BE2C (cell line): ENCODE measurements around the gene EYS.

Experiments
- DNase-seq: peaks from one replicate; pipeline ENCODE4 v3.0.0-alpha.2; 2020
- H3K27me3 ChIP-seq: fragments of 250-450 bp; sonication (Bioruptor Pico); 2 replicates; pipeline ENCODE4 v1.5.1; 2020; ENCODE audit warnings: mild to moderate bottlenecking
- H3K36me3 ChIP-seq: fragments of 250-450 bp; sonication (Bioruptor Pico); 2 replicates; pipeline ENCODE4 v1.5.1; 2020; ENCODE audit warnings: mild to moderate bottlenecking
- H3K4me1 ChIP-seq: fragments of 250-450 bp; sonication (Bioruptor Pico); 2 replicates; pipeline ENCODE4 v1.5.1; 2020
- H3K4me3 ChIP-seq: 2 replicates; pipeline ENCODE4 v1.5.1; 2011; ENCODE audit warnings: low read depth, low read length
- H3K9me3 ChIP-seq: fragments of 250-450 bp; sonication (Bioruptor Pico); 2 replicates; pipeline ENCODE4 v1.5.1; 2020
- TF ChIP-seq, protein P1 (sequence below): IDR thresholded peaks from 2 replicates; pipeline ENCODE4 v1.5.1; 2012; ENCODE audit warnings: mild to moderate bottlenecking, low read depth, low read length

The EYS gene

DNA sequence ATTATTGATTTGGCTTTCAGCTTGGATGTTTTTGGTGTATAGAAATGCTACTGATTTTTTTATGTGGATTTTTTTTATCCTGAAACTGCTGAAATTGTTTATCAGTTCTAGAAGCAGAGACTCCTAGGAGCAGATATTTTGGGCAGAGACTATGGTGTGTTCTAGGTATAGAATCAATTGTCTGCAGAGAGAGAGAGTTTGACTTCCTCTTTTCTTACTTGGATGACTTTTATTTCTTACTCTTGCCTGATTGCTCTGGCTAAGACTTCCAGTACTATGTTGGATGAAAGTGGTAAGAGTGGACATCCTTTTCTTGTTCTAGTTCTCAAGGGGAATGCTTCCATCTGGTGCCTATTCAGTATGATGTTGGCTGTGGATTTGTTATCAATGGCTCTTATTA is 1700.8 kb downstream of the EYS start:
- no peaks in the 10 kb centered on the region for H3K27me3 ChIP-seq
- TF ChIP-seq, protein P1, sequence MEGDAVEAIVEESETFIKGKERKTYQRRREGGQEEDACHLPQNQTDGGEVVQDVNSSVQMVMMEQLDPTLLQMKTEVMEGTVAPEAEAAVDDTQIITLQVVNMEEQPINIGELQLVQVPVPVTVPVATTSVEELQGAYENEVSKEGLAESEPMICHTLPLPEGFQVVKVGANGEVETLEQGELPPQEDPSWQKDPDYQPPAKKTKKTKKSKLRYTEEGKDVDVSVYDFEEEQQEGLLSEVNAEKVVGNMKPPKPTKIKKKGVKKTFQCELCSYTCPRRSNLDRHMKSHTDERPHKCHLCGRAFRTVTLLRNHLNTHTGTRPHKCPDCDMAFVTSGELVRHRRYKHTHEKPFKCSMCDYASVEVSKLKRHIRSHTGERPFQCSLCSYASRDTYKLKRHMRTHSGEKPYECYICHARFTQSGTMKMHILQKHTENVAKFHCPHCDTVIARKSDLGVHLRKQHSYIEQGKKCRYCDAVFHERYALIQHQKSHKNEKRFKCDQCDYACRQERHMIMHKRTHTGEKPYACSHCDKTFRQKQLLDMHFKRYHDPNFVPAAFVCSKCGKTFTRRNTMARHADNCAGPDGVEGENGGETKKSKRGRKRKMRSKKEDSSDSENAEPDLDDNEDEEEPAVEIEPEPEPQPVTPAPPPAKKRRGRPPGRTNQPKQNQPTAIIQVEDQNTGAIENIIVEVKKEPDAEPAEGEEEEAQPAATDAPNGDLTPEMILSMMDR, result no peak
- H3K9me3 ChIP-seq, result peaks cover 3% of the 10 kb centered on the region; the same call in 1 of the 2 replicates

DNA sequence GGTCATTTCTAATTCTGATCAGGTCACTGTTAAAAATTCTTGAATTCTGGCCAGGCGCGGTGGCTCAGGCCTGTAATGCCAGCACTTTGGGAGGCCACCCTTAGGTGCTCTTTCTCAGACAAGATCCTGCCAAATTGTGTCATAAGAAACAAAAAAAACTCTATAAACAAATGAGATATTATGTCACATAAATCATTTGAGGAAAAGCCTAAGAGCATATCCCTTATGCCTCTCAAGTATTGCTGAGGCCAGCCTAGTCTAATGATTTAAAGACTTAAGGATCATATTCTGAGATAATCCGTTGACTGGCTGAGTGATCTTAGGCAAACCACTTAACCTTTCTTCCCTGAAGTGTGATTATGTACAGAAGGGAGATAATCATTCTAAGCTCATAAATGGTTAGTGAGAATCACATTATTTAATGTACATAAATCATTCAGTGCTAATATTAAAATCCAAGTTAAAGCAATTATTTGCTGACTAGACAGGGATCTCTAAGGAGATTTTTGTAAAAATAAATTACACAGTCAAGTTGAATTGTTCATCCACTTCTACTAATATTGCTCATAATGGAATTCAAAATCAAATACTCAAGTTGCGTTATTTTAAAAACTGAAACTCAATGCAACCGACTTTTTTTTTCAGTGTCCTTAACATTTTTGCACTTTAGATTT is 1706.1 kb downstream of the EYS start:
- peaks cover 3% of the 10 kb centered on the region; the same call in 1 of the 2 replicates for H3K9me3 ChIP-seq
- no peaks in the 10 kb centered on the region for H3K27me3 ChIP-seq
- TF ChIP-seq, protein P1, result no peak
- no peaks in the 10 kb centered on the region for H3K36me3 ChIP-seq
- H3K4me3 ChIP-seq, result no peak overlapping the region
- no peak for DNase-seq
- H3K4me1 ChIP-seq, result peaks cover 5% of the 10 kb centered on the region; the same call in 1 of the 2 replicates

More for the DNA sequence above, 1700.8 kb downstream of the EYS start:
- no peaks in the 10 kb centered on the region for H3K36me3 ChIP-seq
- no peak for DNase-seq
- no peaks in the 10 kb centered on the region for H3K4me1 ChIP-seq
- no peak overlapping the region for H3K4me3 ChIP-seq

DNA sequence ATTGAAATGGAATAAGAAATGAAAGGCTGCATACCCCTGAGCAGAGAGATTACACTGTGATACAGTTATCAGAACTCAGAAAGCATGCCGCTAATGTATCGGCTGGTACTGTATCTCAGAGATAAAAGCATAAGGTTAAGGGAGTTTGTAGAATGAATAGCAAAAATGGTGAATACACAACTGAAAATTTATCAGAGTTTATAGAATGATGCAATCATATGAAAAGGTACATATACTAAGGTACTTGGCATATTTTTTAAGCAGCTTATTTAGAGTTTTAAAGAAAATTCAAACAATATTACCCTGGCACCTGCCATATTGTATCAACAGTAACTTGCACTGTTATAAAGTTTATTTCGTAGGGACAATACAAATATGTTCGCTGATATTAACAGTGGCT is 1707.4 kb downstream of the EYS start:
- Histone ChIP-seq H3K27me3 (no peaks in the 10 kb centered on the region), H3K9me3 (peaks cover 2% of the 10 kb centered on the region; the same call in 1 of the 2 replicates), H3K4me1 (peaks cover 5% of the 10 kb centered on the region; the same call in 1 of the 2 replicates), H3K36me3 (no peaks in the 10 kb centered on the region), H3K4me3 (no peak overlapping the region)
- no peak for DNase-seq
- TF ChIP-seq, protein P1, result no peak

DNA sequence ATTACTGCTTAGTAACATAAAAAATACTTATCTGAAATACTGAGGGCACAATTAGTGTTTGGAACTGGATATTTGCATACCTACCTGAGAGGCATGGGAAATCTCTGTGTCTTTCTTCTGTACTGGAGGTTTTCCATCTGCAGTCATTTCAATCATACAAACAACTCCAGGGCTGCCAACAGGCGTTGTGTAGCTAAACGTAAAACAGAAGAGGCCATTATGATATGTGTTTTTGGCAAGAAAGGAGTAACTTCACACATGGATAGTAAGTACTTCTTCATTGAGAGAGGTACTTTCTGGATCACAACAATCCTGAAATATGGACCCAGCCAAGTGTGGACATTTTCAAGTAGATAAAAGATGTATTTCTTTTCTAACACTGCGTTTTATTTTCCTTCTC is 1708.0 kb downstream of the EYS start:
- no peaks in the 10 kb centered on the region for H3K27me3 ChIP-seq
- H3K9me3 ChIP-seq, result no peaks in the 10 kb centered on the region
- H3K36me3 ChIP-seq, result no peaks in the 10 kb centered on the region
- H3K4me3 ChIP-seq, result no peak overlapping the region
- no peak for DNase-seq
- TF ChIP-seq, protein P1, result no peak
- peaks cover 5% of the 10 kb centered on the region; the same call in 1 of the 2 replicates for H3K4me1 ChIP-seq

DNA sequence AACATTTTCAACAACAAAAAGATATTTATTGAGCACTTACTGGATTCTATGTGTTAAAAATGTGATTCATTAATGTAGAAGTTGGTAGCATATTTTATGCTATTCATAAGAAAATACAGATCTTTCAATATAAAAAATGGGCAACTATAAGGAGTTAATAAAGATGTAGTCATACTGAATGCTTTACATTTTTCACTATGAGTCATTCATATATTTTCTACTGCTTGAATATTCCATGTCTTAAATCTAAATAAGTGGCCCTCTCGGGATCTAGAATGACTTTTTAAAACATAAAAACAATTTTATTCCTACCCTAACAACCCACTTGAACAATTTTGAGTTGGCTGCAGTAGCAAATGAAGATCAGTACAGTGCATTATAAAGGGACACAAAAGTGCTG is 1709.3 kb downstream of the EYS start:
- TF ChIP-seq, protein P1, result no peak
- H3K9me3 ChIP-seq, result no peaks in the 10 kb centered on the region
- no peak for DNase-seq

DNA sequence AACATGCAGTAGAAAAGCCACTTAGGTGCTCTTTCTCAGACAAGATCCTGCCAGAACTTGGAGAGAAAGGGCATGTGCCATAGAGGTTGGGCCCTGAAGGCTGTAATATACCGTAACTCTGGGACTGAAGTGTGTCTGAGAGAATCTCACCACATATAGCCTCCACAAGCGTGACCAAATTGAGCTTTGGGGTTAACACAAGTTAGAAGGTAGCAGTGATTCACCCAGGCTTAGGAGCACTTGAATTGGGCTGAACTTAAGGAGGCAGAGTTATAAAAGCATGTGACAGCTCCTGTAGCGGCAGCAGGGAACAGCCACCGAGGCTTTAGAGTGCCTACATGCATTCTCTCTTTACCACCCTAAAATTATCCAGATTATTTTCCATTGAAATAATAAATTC is 1709.8 kb downstream of the EYS start:
- TF ChIP-seq, protein P1, result no peak
- Histone ChIP-seq H3K27me3 (no peaks in the 10 kb centered on the region), H3K4me1 (peaks cover 5% of the 10 kb centered on the region; the same call in 1 of the 2 replicates), H3K9me3 (no peaks in the 10 kb centered on the region), H3K36me3 (no peaks in the 10 kb centered on the region), H3K4me3 (no peak overlapping the region)
- DNase-seq, result no peak

More for the DNA sequence above, 1709.3 kb downstream of the EYS start:
- no peak overlapping the region for H3K4me3 ChIP-seq
- no peaks in the 10 kb centered on the region for H3K27me3 ChIP-seq
- H3K4me1 ChIP-seq, result peaks cover 5% of the 10 kb centered on the region; the same call in 1 of the 2 replicates
- no peaks in the 10 kb centered on the region for H3K36me3 ChIP-seq
